ENCODE data around the gene GIT2.
"Not testable (repeated sequence)": the region's sequence is repeated elsewhere in the genome, so short reads cannot be mapped to it uniquely, and the experiment has no call there.

The GIT2 gene

DNA sequence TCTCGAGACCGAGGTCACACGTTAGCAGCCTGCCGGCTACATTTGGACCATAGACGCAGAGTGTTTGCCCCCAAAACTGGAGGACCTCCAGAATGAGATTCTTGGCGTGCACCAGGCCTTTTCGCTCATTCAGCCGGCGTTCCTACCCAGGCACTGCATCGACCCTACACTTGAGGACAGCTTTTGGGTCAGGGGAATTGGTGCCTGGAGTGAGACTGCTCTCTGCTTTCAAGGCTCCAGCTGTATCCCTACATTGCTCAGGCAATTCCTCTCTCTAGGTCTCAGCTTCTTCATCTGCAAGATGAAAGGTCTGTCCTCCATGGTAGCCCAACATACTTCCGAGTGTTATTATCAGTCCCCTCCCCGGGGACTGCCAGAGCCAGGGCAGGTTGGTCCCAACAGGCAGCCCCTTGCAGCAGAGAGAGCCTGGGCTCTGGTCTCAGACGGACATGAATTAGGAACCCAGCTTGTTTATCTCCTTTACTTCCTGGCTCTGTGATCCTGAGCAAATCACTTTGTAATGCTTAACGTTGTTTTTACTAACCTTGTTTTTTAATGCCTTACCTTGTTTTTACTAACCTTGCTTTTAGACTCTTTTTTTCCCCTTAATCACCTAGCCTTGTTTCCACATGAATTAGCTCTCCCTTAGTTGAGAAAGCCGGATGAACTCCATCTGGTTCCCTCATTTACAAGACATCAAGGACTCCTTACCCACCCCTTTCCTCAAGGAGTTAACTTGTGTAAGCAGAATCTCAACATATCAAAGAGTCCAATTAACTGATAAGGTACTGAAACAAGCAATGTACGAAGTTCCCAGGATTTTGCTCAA, 95.2 kb downstream of the GIT2 start:
- POLR2A ChIA-PET: interaction anchor here (0.7 to 1.6 kb wide), 6 partner anchors 9 to 27 kb away, joined by 3 to 6 read pairs (median 4); no protein-coding TSS in a partner anchor
- CTCF ChIA-PET: interaction anchor here (0.7 to 1.0 kb wide), 4 partner anchors 9 to 52 kb away, joined by 3 to 6 read pairs (median 4); no protein-coding TSS in a partner anchor
- TF ChIP-seq ARNT (IDR thresholded peaks at IDR 0.05) (no peak), L3MBTL2 (conservative IDR thresholded peaks at IDR 0.05) (peak; percentile 24)
- DNase-seq (ENCODE audit: extremely low spot score): peak; percentile 48

DNA sequence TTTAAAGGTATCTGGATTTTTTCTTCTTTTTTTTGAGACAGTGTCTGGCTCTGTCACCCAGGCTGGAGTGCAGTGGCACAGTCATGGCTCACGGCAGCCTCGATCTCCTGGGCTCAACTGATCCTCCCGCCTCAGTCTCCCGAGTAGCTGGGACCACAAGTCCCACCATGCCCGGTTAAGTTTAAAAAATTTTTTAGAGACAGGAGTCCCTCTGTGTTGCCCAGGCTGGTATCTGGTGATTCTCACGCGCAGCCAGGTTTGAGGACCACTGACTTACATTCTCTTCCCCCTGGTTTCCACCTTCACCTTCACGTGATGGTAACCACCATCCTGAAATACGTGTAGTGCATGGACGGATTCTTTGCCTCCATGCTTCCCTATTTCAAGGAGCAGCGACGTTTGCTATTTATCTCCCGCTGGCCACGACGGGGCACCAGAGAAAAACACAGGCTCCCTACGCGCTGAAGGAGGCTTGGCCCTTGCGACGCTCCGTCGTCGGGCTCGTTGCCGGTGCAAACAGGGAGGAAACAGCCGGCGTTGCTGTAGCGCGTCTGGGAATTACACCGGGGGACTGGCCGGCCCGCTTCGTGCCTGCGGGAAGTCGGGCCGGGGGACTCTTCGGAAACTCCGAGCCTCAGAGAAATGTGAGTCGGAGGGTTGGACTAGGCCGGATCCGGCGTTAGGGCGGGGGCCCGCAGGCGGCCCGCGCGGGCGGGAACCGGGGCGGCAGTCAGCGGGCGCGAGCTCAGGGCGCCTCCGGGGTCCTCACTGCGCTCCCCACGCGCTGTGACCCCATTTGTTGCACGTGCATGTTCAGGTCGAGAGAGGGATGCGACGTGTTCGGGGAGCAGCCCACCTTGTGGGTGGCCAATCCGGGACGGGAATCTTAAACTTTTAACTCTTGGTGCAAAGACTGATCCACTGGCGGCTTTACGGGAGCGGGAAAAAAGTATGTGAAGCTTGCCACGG, 96.1 kb downstream of the GIT2 start, which contains the start of gene TCHP:
Gene TCHP (plus strand): TSS at position 492 of the 969 bp plus-strand sequence. CDS start 2,753 bp downstream, outside the sequence.
- peak; percentile 76 for DNase-seq (ENCODE audit: extremely low spot score)
- TF ChIP-seq CTBP1 (IDR thresholded peaks at IDR 0.05; ENCODE audit: borderline replicate concordance) (no peak), L3MBTL2 (conservative IDR thresholded peaks at IDR 0.05) (peak; percentile 78)
- POLR2A ChIA-PET: interaction anchor here (0.7 to 1.6 kb wide), 6 partner anchors 8 to 23 kb away, joined by 3 to 6 read pairs (median 4); no protein-coding TSS in a partner anchor
- CTCF ChIA-PET: interaction anchor here (0.7 to 1.0 kb wide), 4 partner anchors 8 to 51 kb away, joined by 3 to 6 read pairs (median 4); no protein-coding TSS in a partner anchor

DNA sequence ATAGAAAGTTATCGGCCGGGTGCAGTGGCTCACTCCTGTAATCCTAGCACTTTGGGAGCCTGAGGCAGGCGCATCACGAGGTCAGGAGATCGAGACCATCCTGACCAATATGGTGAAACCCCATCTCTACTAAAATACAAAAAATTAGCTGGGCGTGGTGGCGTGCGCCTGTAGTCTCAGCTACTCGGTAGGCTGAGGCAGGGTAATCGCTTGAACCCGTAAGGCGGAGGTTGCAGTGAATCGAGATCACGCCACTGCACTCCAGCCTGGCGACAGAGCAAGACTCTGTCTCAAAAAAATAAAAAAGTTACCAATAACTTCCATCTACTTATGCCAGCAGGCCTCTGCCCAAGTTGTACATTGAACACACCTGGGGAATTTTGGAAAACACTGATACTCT, 96.8 kb downstream of the GIT2 start:
- POLR2A ChIA-PET: interaction anchor here (1.2 kb wide), 1 partner anchor 22 kb away, joined by 4 read pairs; no protein-coding TSS in a partner anchor
- DNase-seq (ENCODE audit: extremely low spot score); CTCF ChIA-PET: not testable (repeated sequence)

DNA sequence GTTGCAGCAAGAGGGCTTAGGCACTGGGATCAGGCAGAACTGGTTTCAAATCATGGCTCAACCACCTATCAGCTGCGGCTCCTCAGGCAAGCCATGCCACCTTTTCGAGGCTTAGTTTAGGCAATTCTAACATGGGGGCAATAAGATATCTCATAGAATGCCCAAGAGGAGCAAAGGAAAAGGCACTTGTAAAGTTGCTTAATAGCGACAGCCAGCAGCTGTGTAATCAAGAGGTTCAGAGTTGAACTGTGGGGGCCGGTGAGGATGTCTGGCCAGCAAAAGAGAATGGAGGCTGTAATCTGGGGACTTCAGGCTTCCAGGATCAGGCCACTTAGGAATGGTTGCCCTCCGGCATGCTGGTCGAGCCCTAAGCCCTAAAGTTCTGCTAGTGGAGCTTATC, 99.1 kb downstream of the GIT2 start:
- ChIA-PET POLR2A (no interaction called here), CTCF (no interaction called here)
- TF ChIP-seq FOXA1 (IDR thresholded peaks at IDR 0.05) (no peak), FOXM1 (IDR thresholded peaks at IDR 0.05; ENCODE audit: borderline replicate concordance) (no peak)
- no peak for DNase-seq (ENCODE audit: extremely low spot score)

DNA sequence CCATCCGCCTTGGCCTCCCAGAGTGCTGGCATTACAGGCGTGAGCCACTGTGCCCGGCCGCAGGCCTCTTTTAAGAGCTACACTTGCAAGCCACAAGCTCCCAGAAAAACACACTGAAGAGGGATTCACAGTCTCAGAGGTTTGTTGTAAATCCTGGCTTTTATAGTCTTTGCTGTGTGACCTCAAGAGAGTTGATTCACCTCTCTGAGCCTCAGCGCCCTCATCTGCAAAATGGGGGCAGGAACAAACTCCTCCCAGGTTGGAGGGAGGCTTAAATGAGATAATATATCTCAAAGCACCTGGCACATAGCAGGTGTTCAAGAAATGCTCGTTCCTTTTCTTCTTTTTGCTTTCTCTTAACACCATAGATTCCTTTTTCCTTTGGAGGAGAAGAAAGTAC, 100.0 kb downstream of the GIT2 start:
- ChIA-PET POLR2A (no interaction called here), CTCF (no interaction called here)
- no peak for TF ChIP-seq ELF4 (IDR thresholded peaks at IDR 0.05)
- TF ChIP-seq FOXA1 (IDR thresholded peaks at IDR 0.05): no peak
- TF ChIP-seq SP1 (IDR thresholded peaks at IDR 0.05): no peak
- TF ChIP-seq LEF1 (IDR thresholded peaks at IDR 0.05; ENCODE audit: borderline replicate concordance): no peak
- TF ChIP-seq, protein P1, sequence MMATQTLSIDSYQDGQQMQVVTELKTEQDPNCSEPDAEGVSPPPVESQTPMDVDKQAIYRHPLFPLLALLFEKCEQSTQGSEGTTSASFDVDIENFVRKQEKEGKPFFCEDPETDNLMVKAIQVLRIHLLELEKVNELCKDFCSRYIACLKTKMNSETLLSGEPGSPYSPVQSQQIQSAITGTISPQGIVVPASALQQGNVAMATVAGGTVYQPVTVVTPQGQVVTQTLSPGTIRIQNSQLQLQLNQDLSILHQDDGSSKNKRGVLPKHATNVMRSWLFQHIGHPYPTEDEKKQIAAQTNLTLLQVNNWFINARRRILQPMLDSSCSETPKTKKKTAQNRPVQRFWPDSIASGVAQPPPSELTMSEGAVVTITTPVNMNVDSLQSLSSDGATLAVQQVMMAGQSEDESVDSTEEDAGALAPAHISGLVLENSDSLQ (IDR thresholded peaks at IDR 0.05): no peak
- no peak for TF ChIP-seq ARNT (IDR thresholded peaks at IDR 0.05)
- no peak for TF ChIP-seq NFRKB (IDR thresholded peaks at IDR 0.05)
- no peak for TF ChIP-seq CTBP1 (IDR thresholded peaks at IDR 0.05; ENCODE audit: borderline replicate concordance)
- no peak for TF ChIP-seq L3MBTL2 (conservative IDR thresholded peaks at IDR 0.05)
- TF ChIP-seq BHLHE40 (IDR thresholded peaks at IDR 0.05; ENCODE audit: borderline replicate concordance): no peak
- no peak for TF ChIP-seq SUZ12 (IDR thresholded peaks at IDR 0.05)
- no peak for TF ChIP-seq FOXM1 (IDR thresholded peaks at IDR 0.05; ENCODE audit: borderline replicate concordance)
- TF ChIP-seq FOXK2 (IDR thresholded peaks at IDR 0.05): no peak
- TF ChIP-seq ZNF384 (IDR thresholded peaks at IDR 0.05): no peak
- no peak for TF ChIP-seq TARDBP (IDR thresholded peaks at IDR 0.05)
- no peak for TF ChIP-seq HDGF (IDR thresholded peaks at IDR 0.05; ENCODE audit: borderline replicate concordance)
- DNase-seq (ENCODE audit: extremely low spot score): no peak

DNA sequence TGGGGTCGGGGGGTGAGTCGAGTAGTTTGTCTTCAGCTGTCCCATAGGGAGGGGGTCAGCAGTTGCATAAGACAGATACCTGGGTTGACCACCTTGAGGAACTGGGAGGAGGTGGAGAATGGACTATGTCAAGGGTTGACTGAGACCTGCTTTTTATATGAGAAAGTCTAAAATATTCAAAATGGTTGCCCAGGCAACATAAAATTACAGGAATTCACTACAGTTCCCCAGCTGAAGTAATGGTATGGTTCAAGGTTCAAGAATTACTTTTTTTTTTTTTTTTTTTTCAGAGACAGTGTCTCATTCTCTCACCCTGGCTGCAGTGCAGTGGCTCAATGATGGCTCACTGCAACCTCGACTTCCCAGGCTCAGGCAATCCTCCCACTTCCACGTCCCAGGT, 101.2 kb downstream of the GIT2 start:
- CTCF ChIA-PET: interaction anchor here (0.6 kb wide), 2 partner anchors 53 to 88 kb away, joined by 3 to 9 read pairs; no protein-coding TSS in a partner anchor

More for the DNA sequence above, 101.2 kb downstream of the GIT2 start:
- TF ChIP-seq CTBP1 (IDR thresholded peaks at IDR 0.05; ENCODE audit: borderline replicate concordance): no peak
- no peak for TF ChIP-seq FOXK2 (IDR thresholded peaks at IDR 0.05)
- TF ChIP-seq SUZ12 (IDR thresholded peaks at IDR 0.05): no peak
- TF ChIP-seq FOXM1 (IDR thresholded peaks at IDR 0.05; ENCODE audit: borderline replicate concordance): no peak
- TF ChIP-seq ZNF384 (IDR thresholded peaks at IDR 0.05): no peak
- TF ChIP-seq, protein P1 (IDR thresholded peaks at IDR 0.05): no peak
- no peak for TF ChIP-seq SP1 (IDR thresholded peaks at IDR 0.05)
- no peak for DNase-seq (ENCODE audit: extremely low spot score)
- POLR2A ChIA-PET: no interaction called here

Measured in HEK293T (cell line).